Liver (tissue), 9 donors: Measurements from ENCODE around the gene TMEM259. TPM values are rescaled to one million over a fixed set of nuclear protein-coding genes. Genes with fewer than 3 reads are reported as not detected.

Experiments used
- DNase-seq: peaks from one replicate; pipeline ENCODE4 v3.0.0-alpha.2; 2017; ENCODE audit warnings: low spot score
- H3K27ac ChIP-seq, 2 donors: one replicate each; pipeline ENCODE4 v1.7.0; 2013; ENCODE audit warnings: inconsistent platforms in 2 of 2, low read length in 2 of 2, control low read depth in 1 of 2, low read depth in 1 of 2, mild to moderate bottlenecking in 1 of 2
- H3K27me3 ChIP-seq, 4 donors: one replicate each; pipeline versions ENCODE4 v1.6.1 to v1.7.0; 2013; ENCODE audit warnings: low read length in 3 of 4, inconsistent platforms in 1 of 4, mild to moderate bottlenecking in 1 of 4, moderate library complexity in 1 of 4; ENCODE audit not compliant: control insufficient read depth in 4 of 4, insufficient read depth in 4 of 4
- H3K36me3 ChIP-seq, 4 donors: one replicate each; pipeline versions ENCODE4 v1.6.1 to v1.7.0; 2013; ENCODE audit warnings: low read length in 3 of 4, mild to moderate bottlenecking in 3 of 4, low read depth in 1 of 4, moderate library complexity in 1 of 4; ENCODE audit not compliant: control insufficient read depth in 4 of 4, insufficient read depth in 3 of 4
- H3K4me1 ChIP-seq, 4 donors: one replicate each; pipeline versions ENCODE4 v1.6.1 to v1.7.0; 2013; ENCODE audit warnings: low read length in 3 of 4, mild to moderate bottlenecking in 3 of 4, moderate library complexity in 1 of 4; ENCODE audit not compliant: control insufficient read depth in 4 of 4, insufficient read depth in 4 of 4
- H3K4me3 ChIP-seq, 3 donors: one replicate each; pipeline versions ENCODE4 v1.6.1 to v1.7.0; 2013; ENCODE audit warnings: low read length in 3 of 3, control low read depth in 1 of 3, low read depth in 1 of 3, mild to moderate bottlenecking in 1 of 3
- H3K9ac ChIP-seq, 2 donors: one replicate each; pipeline ENCODE4 v1.7.0; 2013; ENCODE audit warnings: low read length in 2 of 2, mild to moderate bottlenecking in 2 of 2, moderate library complexity in 2 of 2, control low read depth in 1 of 2, low read depth in 1 of 2
- H3K9me3 ChIP-seq, 4 donors: one replicate each; pipeline versions ENCODE4 v1.6.1 to v1.7.0; 2013; ENCODE audit warnings: low read length in 3 of 4; ENCODE audit not compliant: control insufficient read depth in 4 of 4
- ATF3 ChIP-seq: IDR thresholded peaks from 2 replicates; pipeline ENCODE4 v1.6.1; 2016; ENCODE audit warnings: antibody characterized with exemption
- CTCF ChIP-seq: fragments of 150-350 bp; IDR thresholded peaks from 2 replicates; pipeline ENCODE4 v1.5.1; 2017; ENCODE audit warnings: improper control_type of control experiment, low read depth, low read length; ENCODE audit not compliant: missing input control
- FOXA1 ChIP-seq: IDR thresholded peaks from 2 replicates; pipeline ENCODE4 v1.6.1; 2016; ENCODE audit warnings: antibody characterized with exemption
- FOXA2 ChIP-seq: IDR thresholded peaks from 2 replicates; pipeline ENCODE4 v1.6.1; 2016; ENCODE audit warnings: antibody characterized with exemption
- HNF4A ChIP-seq, 2 donors: conservative IDR thresholded peaks; 2 replicates each; pipeline ENCODE4 v1.6.1; 2016; ENCODE audit warnings: antibody characterized with exemption in 2 of 2, mild to moderate bottlenecking in 2 of 2
- HNF4G ChIP-seq: IDR thresholded peaks from 2 replicates; pipeline ENCODE4 v1.6.1; 2016; ENCODE audit warnings: antibody characterized with exemption
- RAD21 ChIP-seq, 2 donors: IDR thresholded peaks; 2 replicates each; pipeline ENCODE4 v1.6.1; 2016; ENCODE audit warnings: antibody characterized with exemption in 2 of 2, mild to moderate bottlenecking in 2 of 2
- RXRA ChIP-seq, 2 donors: IDR thresholded peaks; 2 replicates each; pipeline ENCODE4 v1.6.1; 2017 to 2018; ENCODE audit warnings: antibody characterized with exemption in 2 of 2, mild to moderate bottlenecking in 1 of 2
- SP1 ChIP-seq: IDR thresholded peaks from 2 replicates; pipeline ENCODE4 v1.6.1; 2018; ENCODE audit warnings: antibody characterized with exemption, mild to moderate bottlenecking
- TAF1 ChIP-seq: conservative IDR thresholded peaks from 2 replicates; pipeline ENCODE4 v1.6.1; 2016; ENCODE audit warnings: antibody characterized with exemption, mild to moderate bottlenecking
- ZBTB33 ChIP-seq: IDR thresholded peaks from 2 replicates; pipeline ENCODE4 v1.6.1; 2016; ENCODE audit warnings: antibody characterized with exemption
- WGBS: extraction: QIAGEN DNeasy Blood & Tissue Kit; methylation state at CpG from one replicate; pipeline ENCODE4 v1.1.7; 2013; 5-methylcytosine and 5-hydroxymethylcytosine counted together
- polyA plus RNA-seq, 2 donors: library from polyadenylated mRNA; stranded (reverse) in 1 of 2; unstranded in 1 of 2; fragments of 200-250 nt in 1 of 2; fragments of >200 nt in 1 of 2; fragmentation: Nextera tagmentation in 1 of 2; extraction: Ambion mirVana in 1 of 2; gene quantifications; one replicate each; pipeline versions ENCODE4 v1.2.1 to v1.2.3, GENCODE V29; 2013 to 2015
- total RNA-seq, 2 donors: library from RNA; depleted of rRNA; stranded (reverse); fragments of >200 nt; gene quantifications; one replicate each; pipeline ENCODE4 v1.2.3, GENCODE V29; 2014
- donor health status: healthy.
- donor health status: healthy.
- donor health status: healthy.
- donor health status: healthy.
- donor health status: healthy.

Gene TMEM259
- total and polyA plus RNA-seq, 4 donors = 29.7 to 99.3 (median 57.3) TPM

DNA sequence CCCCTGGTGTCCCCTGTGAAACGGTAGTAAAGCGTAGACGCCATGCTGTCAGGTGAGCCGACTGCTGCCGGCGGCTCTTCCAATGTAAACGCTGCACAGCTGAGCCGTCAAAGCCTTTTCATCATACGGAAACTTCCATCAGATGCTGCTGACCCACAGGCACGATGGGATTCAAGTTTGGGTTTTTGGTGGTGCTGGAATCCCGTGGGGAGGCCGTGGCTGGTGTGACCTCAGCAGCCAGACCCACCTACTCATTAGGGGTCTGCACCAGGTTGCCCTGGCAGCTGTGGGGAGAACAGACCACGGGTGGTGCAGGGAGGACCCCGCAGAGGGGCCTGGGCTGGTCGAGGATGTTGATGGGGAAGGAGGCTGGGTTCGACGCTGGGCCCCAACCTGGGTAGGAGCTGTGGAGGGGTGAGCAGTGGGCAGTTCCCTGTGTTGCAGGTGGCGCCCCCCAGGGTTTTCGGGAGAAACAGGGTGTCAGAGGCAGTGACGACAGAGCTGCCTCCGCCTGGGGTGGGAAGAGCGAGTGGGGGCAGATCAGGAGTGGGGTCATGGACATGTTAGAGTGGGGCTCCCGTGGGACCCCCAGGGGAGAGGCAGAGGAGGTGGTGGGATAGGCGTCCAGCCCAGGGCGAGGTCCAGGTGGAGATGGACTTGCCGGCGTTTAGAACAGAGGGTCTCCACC is 14.1 kb downstream of the TMEM259 start (continued):
- no peak for TF ChIP-seq FOXA1

GRCh38 chr19:1004803-1005664 is 15.9 kb downstream of the TMEM259 start:
- Histone ChIP-seq H3K27ac (no peak overlapping the region), H3K27me3 (peaks cover 0 to 4% (median 3%) of the 10 kb centered on the region in 4 donors), H3K4me1 (peaks cover 0 to 10% (median 4%) of the 10 kb centered on the region in 4 donors), H3K9me3 (no peaks in the 10 kb centered on the region), H3K9ac (no peak overlapping the region), H3K4me3 (no peak overlapping the region), H3K36me3 (peaks cover 0 to 7% (median 3%) of the 10 kb centered on the region in 4 donors)
- 88% methylated on average over 70 of the region's 70 CpGs for WGBS
- no peak for DNase-seq
- TF ChIP-seq HNF4A (conservative IDR thresholded peaks at IDR 0.05) = no peak
- TF ChIP-seq HNF4G = no peak
- no peak for TF ChIP-seq ZBTB33

- DNase-seq = no peak
- WGBS = 69% methylated on average over 32 of the region's 32 CpGs
- no peak for TF ChIP-seq CTCF
- no peak for TF ChIP-seq RXRA (IDR thresholded peaks at IDR 0.05)
- no peak for TF ChIP-seq FOXA2
- no peak for TF ChIP-seq RAD21 (IDR thresholded peaks at IDR 0.05)
- TF ChIP-seq FOXA1 = no peak
- no peak for TF ChIP-seq ATF3
- TF ChIP-seq HNF4G = no peak
- no peak for TF ChIP-seq TAF1
- no peak for TF ChIP-seq SP1
- H3K36me3 ChIP-seq = peaks cover 0 to 5% (median 0%) of the 10 kb centered on the region in 4 donors
- H3K4me1 ChIP-seq = peaks cover 0 to 10% (median 4%) of the 10 kb centered on the region in 4 donors
- no peak overlapping the region for H3K27ac ChIP-seq
- peaks cover 0 to 4% (median 3%) of the 10 kb centered on the region in 4 donors for H3K27me3 ChIP-seq
- no peaks in the 10 kb centered on the region for H3K9me3 ChIP-seq
- H3K9ac ChIP-seq = no peak overlapping the region
- no peak overlapping the region for H3K4me3 ChIP-seq
Observed at GRCh38 chr19:1004204-1004802, 16.6 kb downstream of the TMEM259 start.
